Panc1 (cell line): ENCODE results near the gene MAGI2. TPM values are rescaled to one million over a fixed set of nuclear protein-coding genes. Genes with fewer than 3 reads are reported as not detected.

Experiments used
- ATAC-seq: fragments of 200-7000 bp; cut with Tn5 transposase; 2 replicates; pipeline ENCODE4 v1.9.1; 2020; ENCODE audit warnings: mild to moderate bottlenecking, moderate library complexity
- BruUV-seq: library from RNA; stranded (reverse); fragments of 400-500 nt; replicated peaks from 2 replicates; lab custom pipeline; 2021; lab: Mats Ljungman, UMichigan
- CTCF ChIA-PET: fragments of 300-600 bp; sonication (Branson Sonifier 250); formaldehyde crosslinking; loops from one replicate; lab custom pipeline; 2022; ENCODE audit warnings: antibody characterized with exemption; lab: Charles Lee
- POLR2A ChIA-PET: fragments of 300-600 bp; sonication (Branson Sonifier 250); formaldehyde crosslinking; loops from one replicate; lab custom pipeline; 2022; ENCODE audit warnings: antibody characterized with exemption; lab: Charles Lee
- DNase-seq: peaks from one replicate; pipeline ENCODE4 v3.0.0-alpha.2; 2010; ENCODE audit warnings: low read depth, low spot score
- H3K27ac ChIP-seq: 2 replicates; pipeline ENCODE4 v1.5.1; 2011; ENCODE audit warnings: mild to moderate bottlenecking, low read length, inconsistent platforms
- H3K27me3 ChIP-seq: fragments of 200-500 bp; sonication (Bioruptor generic); 2 replicates; pipeline ENCODE4 v1.6.0; 2014; ENCODE audit warnings: low read length, inconsistent platforms; ENCODE audit not compliant: control insufficient read depth, insufficient read depth
- H3K36me3 ChIP-seq: fragments of 200-500 bp; sonication (Bioruptor generic); 2 replicates; pipeline ENCODE4 v1.5.1; 2014; ENCODE audit warnings: inconsistent platforms, mild to moderate bottlenecking, low read length, moderate library complexity; ENCODE audit not compliant: control insufficient read depth, insufficient read depth
- H3K4me1 ChIP-seq: 2 replicates; pipeline ENCODE4 v1.5.1; 2011; ENCODE audit warnings: inconsistent platforms, mild to moderate bottlenecking, low read length, moderate library complexity; ENCODE audit not compliant: control insufficient read depth, insufficient read depth
- H3K4me3 ChIP-seq, 2 experiments: 2 replicates each; pipeline ENCODE4 v1.5.1; 2011 to 2012; ENCODE audit warnings: low read depth in 2 of 2, low read length in 2 of 2, mild to moderate bottlenecking in 2 of 2, inconsistent platforms in 1 of 2, moderate library complexity in 1 of 2
- H3K9me3 ChIP-seq: fragments of 200-500 bp; sonication (Bioruptor generic); 2 replicates; pipeline ENCODE4 v1.5.1; 2014; ENCODE audit warnings: low read depth, mild to moderate bottlenecking, inconsistent platforms, low read length, moderate library complexity; ENCODE audit not compliant: control insufficient read depth, insufficient read depth
- POLR2AphosphoS5 ChIP-seq: IDR thresholded peaks from 2 replicates; pipeline ENCODE4 v1.6.1; 2012; ENCODE audit warnings: mild to moderate bottlenecking, low read depth, low read length, moderate library complexity
- SIN3A ChIP-seq: IDR thresholded peaks from 2 replicates; pipeline ENCODE4 v1.6.1; 2012; ENCODE audit warnings: low read depth, mild to moderate bottlenecking, low read length, moderate library complexity, borderline replicate concordance; ENCODE audit not compliant: insufficient read depth
- TCF7L2 ChIP-seq: IDR thresholded peaks from 2 replicates; pipeline ENCODE4 v1.6.1; 2011; ENCODE audit warnings: mild to moderate bottlenecking, low read depth, low read length, inconsistent platforms
- in situ Hi-C: cut with HindIII; loops from 2 replicates; pipeline ENCODE4 v1.10.0; 2016; ENCODE audit warnings: low sequenced_read_pairs, low pct_unique_long_range_greater_than_20kb
- intact Hi-C: fragments of 100-400 bp; cut with micrococcal nuclease; formaldehyde crosslinking; loops from one replicate; pipeline ENCODE4 v1.10.0; 2022; ENCODE audit not compliant: unreplicated experiment
- total RNA-seq: library from RNA; stranded (reverse); gene quantifications from one replicate; pipeline ENCODE4 v1.2.1, GENCODE V29; 2021; ENCODE audit not compliant: unreplicated experiment
- TF ChIP-seq, protein P1 (sequence below), 2 experiments: IDR thresholded peaks; 2 replicates each; pipeline ENCODE4 v1.6.1; 2011 to 2012; ENCODE audit warnings: low read depth in 2 of 2, control low read depth in 1 of 2, low read length in 1 of 2, mild to moderate bottlenecking in 1 of 2, moderate library complexity in 1 of 2; ENCODE audit not compliant: insufficient read depth in 1 of 2
- TF ChIP-seq, protein P2 (sequence below): fragments of 450-650 bp; IDR thresholded peaks from 2 replicates; pipeline ENCODE4 v1.5.1; 2017; ENCODE audit warnings: mild to moderate bottlenecking

Gene MAGI2
- total RNA-seq, 1 experiment from 2014 or later: 5.4 TPM

GRCh38 chr7:78052112-78052511, 1401.4 kb downstream of the MAGI2 start:
- DNase-seq (no peak), ATAC-seq (no peak)
- no TSS peak for BruUV-seq
- no peaks in the 10 kb centered on the region for H3K27me3 ChIP-seq
- ChIA-PET POLR2A (interaction anchor here (0.6 kb wide), 1 partner anchor 215 kb away, joined by 3 read pairs; no protein-coding TSS in a partner anchor), CTCF (no interaction called here)
- no peaks in the 10 kb centered on the region for H3K4me1 ChIP-seq
- no peaks in the 10 kb centered on the region for H3K36me3 ChIP-seq
- in situ Hi-C loops (no loop called here), intact Hi-C loops (no loop called here)
- H3K4me3 ChIP-seq: no peak overlapping the region
- TF ChIP-seq TCF7L2 (no peak), SIN3A (no peak), POLR2AphosphoS5 (no peak)
- TF ChIP-seq, protein P1, sequence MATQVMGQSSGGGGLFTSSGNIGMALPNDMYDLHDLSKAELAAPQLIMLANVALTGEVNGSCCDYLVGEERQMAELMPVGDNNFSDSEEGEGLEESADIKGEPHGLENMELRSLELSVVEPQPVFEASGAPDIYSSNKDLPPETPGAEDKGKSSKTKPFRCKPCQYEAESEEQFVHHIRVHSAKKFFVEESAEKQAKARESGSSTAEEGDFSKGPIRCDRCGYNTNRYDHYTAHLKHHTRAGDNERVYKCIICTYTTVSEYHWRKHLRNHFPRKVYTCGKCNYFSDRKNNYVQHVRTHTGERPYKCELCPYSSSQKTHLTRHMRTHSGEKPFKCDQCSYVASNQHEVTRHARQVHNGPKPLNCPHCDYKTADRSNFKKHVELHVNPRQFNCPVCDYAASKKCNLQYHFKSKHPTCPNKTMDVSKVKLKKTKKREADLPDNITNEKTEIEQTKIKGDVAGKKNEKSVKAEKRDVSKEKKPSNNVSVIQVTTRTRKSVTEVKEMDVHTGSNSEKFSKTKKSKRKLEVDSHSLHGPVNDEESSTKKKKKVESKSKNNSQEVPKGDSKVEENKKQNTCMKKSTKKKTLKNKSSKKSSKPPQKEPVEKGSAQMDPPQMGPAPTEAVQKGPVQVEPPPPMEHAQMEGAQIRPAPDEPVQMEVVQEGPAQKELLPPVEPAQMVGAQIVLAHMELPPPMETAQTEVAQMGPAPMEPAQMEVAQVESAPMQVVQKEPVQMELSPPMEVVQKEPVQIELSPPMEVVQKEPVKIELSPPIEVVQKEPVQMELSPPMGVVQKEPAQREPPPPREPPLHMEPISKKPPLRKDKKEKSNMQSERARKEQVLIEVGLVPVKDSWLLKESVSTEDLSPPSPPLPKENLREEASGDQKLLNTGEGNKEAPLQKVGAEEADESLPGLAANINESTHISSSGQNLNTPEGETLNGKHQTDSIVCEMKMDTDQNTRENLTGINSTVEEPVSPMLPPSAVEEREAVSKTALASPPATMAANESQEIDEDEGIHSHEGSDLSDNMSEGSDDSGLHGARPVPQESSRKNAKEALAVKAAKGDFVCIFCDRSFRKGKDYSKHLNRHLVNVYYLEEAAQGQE (IDR thresholded peaks at IDR 0.05; ENCODE audit: insufficient read depth in 1 of 2, low read depth in 2 of 2, low read length in 1 of 2): no peak
- TF ChIP-seq, protein P2, sequence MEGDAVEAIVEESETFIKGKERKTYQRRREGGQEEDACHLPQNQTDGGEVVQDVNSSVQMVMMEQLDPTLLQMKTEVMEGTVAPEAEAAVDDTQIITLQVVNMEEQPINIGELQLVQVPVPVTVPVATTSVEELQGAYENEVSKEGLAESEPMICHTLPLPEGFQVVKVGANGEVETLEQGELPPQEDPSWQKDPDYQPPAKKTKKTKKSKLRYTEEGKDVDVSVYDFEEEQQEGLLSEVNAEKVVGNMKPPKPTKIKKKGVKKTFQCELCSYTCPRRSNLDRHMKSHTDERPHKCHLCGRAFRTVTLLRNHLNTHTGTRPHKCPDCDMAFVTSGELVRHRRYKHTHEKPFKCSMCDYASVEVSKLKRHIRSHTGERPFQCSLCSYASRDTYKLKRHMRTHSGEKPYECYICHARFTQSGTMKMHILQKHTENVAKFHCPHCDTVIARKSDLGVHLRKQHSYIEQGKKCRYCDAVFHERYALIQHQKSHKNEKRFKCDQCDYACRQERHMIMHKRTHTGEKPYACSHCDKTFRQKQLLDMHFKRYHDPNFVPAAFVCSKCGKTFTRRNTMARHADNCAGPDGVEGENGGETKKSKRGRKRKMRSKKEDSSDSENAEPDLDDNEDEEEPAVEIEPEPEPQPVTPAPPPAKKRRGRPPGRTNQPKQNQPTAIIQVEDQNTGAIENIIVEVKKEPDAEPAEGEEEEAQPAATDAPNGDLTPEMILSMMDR: no peak
- no peaks in the 10 kb centered on the region for H3K9me3 ChIP-seq
- no peak overlapping the region for H3K27ac ChIP-seq

- no peaks in the 10 kb centered on the region for H3K9me3 ChIP-seq
- H3K36me3 ChIP-seq: no peaks in the 10 kb centered on the region
- in situ Hi-C loops: no loop called here
- ChIA-PET CTCF (no interaction called here), POLR2A (no interaction called here)
- TF ChIP-seq, protein P2: no peak
- no TSS peak for BruUV-seq
- no peaks in the 10 kb centered on the region for H3K27me3 ChIP-seq
- ATAC-seq (no peak), DNase-seq (no peak)
- intact Hi-C loops: no loop called here
- no peak overlapping the region for H3K4me3 ChIP-seq
- no peaks in the 10 kb centered on the region for H3K4me1 ChIP-seq
- no peak overlapping the region for H3K27ac ChIP-seq
Measured at GRCh38 chr7:78047800-78048199, 1405.7 kb downstream of the MAGI2 start.
